DMS 273 (cell line): ENCODE data around the gene MTCH1.
A peak's percentile ranks its signal among the peaks of the same experiment; 100 is the strongest.
"Not testable (repeated sequence)": the region's sequence is repeated elsewhere in the genome, so short reads cannot be mapped to it uniquely, and the experiment has no call there.

Source experiments
- DNase-seq: peaks from one replicate; lab custom pipeline; 2025; ENCODE audit not compliant: unreplicated experiment; lab: John Stamatoyannopoulos, UW

The MTCH1 gene

DNA sequence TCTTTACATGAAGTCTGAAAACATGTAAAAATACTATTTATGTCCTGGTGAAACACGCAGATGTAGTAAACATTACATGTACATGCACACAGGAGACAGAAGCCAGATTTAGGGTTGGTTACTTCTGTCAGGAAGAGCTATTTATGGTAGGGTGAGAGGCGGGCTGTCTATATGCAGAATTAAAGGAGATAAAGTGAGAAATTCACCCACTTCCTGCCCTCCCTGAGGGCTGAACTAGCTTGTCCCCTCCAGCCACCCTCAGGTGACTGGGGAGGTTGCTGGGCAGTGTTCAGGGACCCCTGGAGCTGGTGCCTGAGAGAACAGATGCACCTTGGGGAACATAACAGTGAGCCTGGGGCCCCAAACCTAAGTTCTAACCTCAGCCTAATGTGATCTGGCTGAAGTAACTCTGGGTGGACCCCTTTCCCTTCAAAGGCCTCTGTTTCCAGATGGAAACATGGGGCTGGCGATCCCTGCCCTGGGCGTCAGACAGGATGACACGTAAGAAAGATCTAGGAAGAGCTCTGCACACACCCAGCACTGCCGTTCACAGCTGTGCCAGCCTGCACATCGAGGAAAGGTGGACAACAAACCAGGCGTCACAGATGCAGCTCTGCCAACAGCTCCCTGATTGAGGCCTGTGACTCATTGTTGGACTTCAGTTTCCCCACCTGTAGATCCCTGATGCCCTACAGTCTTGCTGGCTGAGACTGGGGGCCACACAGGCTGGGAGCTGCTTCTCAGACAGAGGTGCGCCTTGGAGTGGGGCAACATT, 30.1 kb downstream of the MTCH1 start:
- DNase-seq, result peak; percentile 27

DNA sequence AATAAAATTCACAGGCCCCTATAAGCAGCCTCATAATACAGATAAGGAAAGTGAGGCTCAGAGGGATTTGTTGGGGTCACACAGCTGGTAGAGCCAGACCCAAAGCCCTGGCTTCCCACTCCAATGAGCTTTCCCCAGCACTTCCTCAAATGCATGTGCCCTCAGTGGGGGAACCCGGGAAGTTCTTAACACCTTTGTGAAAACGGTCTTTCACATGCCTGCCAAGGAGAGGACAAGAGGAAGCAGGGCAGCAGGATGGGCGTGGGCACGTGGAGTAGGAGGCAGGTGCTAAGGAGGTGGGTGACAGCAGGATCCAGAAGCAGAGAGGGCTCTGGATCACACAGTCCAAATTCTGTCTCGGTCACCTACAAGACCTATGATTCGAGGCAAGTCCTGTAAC, 30.9 kb downstream of the MTCH1 start:
- DNase-seq, result no peak

DNA sequence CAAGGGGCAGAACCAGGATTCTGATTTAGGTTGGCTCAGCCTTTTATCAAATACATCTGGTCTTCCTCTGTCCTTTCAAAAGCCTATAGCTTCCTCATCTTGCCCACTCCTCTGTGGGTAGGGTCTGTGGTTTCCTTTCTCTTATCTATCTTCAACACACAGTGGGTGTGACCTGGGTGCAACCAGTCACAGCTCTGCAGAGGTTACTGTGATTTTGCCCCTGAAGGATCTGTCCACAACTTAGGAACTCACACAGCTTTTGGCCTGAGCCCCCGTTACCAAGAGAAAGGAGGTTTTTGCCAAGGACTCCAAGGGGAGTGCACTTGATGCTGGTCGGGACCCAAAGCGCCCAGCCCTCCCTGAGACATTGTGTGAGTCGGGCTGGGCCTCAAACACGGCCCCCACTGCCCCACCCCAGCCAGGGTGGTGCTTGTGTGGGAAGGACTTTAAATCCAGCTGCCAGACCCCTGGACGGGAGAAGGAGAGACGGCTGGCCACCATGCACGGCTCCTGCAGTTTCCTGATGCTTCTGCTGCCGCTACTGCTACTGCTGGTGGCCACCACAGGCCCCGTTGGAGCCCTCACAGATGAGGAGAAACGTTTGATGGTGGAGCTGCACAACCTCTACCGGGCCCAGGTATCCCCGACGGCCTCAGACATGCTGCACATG, 31.6 kb downstream of the MTCH1 start, which contains the start of gene PI16:
Gene PI16, plus strand, starts transcription at position 477 of the 670 bp plus-strand sequence. Its CDS starts 23 bp downstream, at position 500.
- no peak for DNase-seq

DNA sequence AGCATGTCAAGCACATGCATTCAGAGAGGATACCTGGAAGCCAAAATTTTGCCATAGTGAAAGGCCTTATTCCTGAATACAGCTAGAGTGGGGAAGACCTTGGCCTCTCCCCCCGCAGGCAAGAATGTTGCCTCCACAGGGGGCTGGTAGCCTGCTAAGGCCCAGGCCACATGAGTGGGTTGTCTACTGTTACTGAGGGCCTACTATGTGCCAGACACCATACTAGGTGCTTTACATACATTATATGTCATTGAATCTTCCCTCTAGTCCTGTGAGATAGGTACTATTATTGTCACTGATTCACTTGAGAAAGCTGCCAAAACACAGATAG, 32.1 kb downstream of the MTCH1 start:
- no peak for DNase-seq

DNA sequence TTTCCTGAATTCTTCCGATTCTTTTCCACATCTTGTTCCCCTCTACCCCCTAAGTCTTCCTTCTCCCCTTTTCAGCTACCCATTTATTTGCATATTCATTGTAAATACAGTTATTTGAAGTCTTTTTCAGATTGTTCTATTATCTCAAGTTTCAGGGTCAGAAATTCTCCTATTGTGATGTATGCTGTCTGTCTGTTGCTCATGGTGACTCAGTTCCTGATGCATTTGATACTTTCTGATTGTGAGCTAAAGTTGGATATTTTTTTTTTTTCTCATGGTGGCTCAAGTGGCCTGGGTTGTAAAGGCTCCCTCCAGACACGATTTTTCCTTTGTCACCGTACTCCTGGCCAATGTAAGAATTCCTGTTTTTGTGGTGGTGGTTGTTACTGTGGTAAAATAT, 36.4 kb downstream of the MTCH1 start:
- DNase-seq, result no peak

DNA sequence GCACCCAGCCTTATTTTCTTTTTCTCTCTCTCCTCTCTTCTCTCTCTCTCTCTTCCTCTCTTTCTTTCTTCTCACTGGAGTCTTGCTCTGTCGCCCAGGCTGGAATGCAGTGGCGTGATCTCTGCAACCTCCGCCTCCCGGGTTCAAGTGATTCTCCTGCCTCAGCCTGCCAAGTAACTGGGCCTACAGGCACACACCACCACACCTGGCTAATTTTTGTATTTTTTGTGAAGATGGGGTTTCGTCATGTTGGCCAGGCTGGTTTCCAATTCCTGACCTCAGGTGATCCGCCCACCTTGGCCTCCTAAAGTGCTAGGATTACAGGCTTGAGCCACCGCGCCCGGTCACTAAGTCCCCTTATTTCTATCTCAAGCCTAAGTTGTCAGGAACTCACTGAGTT, 36.9 kb downstream of the MTCH1 start:
- DNase-seq, result not testable (repeated sequence)

DNA sequence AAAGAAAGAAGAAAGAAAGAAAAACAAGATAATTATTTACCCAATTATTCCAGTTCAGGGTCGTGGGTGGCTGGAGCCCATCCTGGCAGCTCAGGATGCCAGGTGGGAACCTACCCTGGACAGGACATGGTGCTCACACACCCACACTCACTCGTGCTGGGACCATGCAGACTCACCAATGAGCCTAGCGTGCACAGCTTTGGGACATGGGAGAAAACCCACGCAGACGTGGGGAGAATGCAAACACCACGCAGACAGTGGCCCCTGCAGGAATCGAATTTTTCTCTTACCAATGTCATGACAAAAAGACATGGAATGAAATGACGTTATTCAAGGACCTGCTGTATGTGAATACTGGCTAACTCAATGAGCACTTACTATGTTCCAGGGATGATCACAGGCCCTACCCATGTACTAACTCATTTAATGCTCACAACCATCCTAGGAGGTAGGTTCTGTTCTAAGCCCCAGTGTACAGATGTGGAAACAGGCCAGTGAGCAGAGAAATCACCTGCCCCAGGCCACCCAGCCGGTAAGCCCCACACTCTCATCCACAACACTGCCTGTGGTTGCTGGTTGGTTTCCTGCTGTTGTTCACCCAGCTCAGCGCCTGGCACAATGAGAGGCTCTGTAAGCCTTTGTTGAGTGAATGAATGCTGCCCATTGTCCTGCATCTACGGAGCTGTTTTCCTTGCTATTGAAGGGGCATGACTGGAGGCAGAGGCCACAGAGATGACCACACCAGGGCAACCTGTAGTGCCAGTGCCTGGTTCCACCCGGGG, 38.2 kb downstream of the MTCH1 start:
- no peak for DNase-seq

DNA sequence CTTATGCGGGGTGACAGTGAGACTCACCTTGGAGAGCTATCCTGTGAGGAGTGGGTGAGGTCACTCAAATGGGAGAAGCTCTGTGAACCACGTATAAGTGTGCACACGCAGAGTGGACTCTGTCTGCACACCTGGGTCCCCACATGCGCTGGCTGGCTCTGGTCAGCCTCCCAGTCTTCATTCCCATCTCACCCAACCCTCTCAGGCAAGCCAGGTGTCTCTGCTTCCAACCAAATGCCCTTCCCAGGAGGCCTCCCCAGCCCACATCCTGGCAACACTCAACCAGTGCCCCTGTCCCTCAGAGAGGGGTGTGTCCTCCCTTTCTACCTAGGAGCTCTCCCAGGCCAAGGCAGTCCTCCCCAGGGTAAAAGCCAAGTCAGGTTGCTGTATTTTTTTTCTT, 39.5 kb downstream of the MTCH1 start:
- no peak for DNase-seq

DNA sequence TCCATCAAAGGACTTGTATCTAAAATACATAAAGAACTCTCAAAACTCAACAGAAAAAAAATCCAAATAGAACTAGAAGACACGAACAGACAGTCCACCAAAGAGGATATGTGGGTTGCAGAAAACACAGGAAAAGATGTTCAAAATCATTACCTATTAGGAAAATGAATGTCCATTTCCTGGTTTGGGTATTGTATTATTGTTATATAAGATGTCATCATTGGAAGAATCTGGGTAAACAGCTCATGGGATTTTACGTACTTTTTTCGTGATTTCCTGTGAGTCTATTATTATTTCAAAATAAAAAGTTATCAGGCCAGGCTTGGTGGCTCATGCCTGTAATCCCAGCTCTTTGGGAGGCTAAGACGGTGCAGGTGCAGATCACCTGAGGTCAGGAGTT, 40.7 kb downstream of the MTCH1 start:
- DNase-seq, result no peak

DNA sequence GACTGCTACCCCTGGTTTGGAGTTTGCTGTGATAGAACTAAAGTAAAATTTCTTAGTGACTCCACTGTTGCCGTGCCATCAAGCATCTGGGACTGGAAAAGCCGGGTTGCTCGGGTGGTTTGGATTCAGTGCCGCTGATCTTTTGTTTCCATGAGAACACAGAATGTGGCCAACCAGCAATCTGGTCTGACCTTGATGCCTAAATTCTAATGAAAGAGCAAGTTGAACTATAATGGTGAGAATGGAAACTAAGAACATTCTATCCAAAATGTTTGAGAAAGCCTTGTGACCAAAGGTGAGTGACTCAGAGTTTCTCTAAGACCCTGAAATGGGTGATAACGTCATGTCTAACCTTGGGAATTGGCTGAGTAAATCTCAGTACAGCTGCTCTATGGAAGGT, 41.3 kb downstream of the MTCH1 start:
- no peak for DNase-seq

DNA sequence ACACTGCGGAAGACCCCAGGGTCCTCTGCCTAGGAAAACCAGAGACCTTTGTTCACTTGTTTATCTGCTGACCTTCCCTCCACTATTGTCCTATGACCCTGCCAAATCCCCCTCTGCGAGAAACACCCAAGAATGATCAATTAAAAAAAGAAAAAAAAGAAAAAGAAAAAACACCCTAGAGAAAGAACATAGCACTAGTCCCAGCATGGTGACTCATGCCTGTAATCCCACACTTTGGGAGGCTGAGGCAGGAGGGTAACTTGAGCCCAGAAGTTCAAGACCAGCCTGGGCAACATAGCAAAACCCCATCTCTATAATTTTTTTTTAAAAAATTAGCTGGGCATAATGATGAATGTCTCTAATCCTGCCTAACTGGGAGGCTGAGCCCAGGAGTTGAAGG, 43.7 kb downstream of the MTCH1 start:
- DNase-seq, result not testable (repeated sequence)

DNA sequence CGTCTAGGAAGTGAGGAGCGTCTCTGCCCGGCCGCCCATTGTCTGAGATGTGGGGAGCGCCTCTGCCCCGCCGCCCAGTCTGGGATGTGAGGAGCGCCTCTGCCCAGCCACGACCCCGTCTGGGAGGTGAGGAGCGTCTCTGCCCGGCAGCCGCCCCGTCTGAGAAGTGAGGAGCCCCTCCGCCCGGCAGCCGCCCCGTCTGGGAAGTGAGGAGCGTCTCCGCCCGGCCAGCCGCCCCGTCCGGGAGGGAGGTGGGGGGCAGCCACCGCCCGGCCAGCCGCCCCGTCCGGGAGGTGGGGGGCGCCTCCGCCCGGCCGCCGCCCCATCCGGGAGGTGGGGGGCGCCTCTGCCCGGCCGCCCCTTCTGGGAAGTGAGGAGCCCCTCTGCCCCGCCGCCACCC, 44.4 kb downstream of the MTCH1 start:
- not testable (repeated sequence) for DNase-seq

DNA sequence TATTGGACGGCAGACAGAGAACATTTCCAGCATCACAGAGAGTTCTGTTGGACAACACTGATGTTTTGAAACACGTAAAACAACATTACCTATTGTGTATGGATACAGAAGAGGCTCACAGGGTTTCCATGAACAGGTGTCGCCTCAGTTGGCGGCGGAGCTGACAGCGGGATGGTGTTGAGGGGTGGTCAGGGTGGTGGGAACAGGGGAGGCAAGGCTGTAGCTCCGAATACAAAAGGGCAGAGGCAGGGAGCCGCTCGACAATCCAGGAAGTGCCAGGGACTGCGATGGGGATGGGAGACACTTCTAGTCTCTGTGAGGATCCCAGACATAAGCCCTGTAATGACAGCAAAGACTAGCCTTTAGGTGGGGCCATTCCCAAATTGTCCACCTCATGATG, 46.0 kb downstream of the MTCH1 start:
- no peak for DNase-seq

DNA sequence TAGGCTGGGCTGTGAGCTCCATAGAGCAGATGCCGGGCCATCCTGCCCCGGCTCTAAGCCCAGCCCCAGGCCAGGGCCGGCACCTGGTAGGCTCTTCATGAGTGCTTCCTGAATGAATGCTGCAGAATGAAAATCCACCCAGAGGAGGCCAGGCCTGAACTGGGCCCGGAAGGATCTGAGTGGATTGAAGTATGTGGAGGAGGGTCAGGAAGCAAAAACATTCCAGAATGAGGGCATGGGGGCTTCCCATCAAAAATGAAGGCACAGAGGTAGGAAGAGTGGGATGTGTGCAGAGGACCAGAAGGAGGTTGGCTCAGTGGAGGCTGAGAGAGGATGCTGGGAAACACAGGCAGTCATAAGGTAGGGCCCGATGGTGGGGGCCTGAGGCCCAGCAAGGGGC, 47.0 kb downstream of the MTCH1 start:
- DNase-seq, result not testable (repeated sequence)

DNA sequence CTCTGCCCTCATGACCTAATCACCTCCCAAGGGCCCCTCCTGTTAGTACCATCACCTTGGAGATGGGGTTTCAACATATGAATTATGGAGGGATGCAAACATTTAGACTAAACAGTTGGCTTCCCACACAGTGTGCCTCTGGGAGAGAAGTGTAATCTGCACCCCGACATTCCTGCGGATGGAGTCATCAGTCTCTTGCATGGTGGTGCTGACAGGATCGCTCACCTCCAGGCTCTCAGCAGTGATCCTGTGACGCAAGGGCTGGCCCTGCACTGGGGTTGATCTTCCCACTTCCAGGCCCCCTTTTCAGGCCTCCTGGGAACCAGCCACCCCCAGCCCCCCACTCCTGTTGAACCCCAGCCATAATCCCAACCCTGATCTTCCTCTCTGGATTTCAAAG, 47.5 kb downstream of the MTCH1 start:
- no peak for DNase-seq

DNA sequence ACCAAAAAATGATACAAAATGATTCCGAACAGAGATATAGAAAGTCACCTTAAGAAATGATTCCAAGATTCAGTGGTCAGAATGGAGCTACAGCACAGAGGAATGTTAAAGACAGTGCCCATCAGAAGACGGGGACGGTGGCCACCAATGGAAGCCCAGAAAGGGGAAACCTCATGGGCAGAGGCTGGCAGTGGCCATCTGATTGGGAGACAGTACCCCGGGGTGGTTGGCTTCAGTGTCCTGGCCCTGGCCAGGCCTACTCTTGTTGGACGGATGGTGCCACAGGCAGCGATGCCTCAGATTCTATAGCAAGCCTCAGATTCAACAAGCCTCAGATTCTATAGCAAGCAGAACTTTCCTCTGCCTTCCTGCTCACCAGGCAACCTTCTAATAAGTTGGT, 48.1 kb downstream of the MTCH1 start:
- no peak for DNase-seq

DNA sequence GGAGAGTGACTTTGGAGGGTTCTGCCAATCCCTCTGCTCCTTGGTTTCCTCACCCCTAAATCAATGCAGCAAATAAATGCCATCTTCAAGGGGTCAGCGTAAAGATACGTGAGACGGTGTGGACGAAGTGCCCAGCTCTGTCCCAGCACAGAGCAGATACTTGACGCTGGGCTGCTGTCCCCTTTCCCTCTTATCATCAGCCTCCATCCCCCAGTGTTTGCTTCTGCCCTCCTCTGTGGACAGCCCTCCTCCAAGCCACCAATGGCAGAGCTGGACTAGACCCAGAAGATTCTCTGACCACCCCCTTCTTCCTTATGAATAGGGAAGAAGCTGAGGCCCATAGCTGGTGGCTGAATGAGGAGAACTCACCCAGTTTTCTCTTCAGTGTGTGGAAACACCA, 49.2 kb downstream of the MTCH1 start:
- no peak for DNase-seq

DNA sequence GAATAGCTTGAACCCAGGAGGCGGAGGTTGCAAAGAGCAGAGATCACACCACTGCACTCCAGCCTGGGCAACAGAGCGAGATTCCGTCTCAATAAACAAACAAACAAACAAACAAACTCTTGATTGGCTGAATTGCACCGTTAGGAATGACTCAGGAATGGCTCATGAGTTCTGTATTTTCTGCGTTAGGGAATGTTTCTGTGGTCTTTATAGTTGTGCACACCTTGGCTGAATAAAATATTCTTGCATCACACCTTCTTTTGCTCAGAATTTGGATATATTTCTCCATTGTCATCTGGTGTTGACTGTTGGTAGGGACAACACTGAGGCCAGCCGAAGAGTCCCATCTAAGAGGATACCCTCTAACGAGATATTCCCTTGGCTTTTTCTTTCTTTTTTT, 51.1 kb downstream of the MTCH1 start:
- DNase-seq, result no peak

DNA sequence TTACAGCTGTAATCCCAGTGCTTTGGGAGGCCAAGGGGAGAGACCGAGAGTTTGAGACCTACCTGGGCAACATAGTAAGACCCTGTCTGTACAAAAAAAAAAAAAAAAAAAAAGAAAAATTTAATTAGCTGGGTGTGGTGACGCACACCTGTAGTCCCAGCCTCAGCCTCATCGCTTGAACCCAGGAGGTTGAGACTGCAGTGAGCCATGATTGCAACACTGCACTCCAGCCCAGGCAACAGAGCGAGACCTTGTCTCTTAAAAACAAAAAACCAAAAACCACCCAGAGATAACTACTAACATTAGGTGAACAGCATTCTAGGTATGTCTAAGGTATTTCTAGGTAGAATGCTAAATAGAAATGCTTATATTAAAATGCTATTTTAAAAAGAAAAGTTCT, 52.5 kb downstream of the MTCH1 start:
- no peak for DNase-seq

DNA sequence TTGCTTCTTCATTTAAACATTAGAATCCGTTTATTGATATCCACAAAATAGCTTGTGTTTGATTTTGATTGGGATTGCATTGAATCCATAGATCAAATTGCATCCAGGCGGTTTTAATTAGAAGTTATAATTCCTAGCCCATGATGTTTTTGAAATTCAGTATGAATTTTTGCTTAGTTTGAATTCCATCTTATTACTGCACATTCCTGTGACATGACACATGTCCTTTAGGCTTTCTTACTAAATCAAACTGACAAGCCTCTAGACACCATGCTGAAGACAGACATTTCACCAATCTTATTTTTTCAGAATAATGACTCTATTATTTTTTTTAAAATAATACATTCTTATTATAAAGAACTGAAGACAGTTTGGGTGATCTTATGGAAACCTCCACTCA, 52.9 kb downstream of the MTCH1 start:
- no peak for DNase-seq

DNA sequence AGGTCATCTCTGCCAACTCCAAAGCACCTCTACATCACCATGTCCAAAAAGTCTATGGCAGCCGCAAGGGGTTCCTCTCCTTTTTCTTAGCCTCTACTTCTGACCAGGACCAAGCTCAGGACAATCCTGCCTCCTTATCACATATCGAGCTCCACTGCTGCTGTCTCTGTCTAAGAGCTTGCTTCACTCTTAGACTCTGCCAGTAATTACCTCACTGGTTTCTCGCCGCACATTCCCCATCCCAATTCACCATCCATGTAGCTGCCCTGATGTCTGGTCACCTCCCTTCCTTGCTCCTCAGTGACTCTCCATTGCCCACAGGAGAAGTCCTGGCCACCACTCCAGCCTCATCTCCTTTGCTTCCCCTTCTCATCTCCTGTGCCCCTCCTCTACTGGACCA, 55.5 kb downstream of the MTCH1 start:
- no peak for DNase-seq

DNA sequence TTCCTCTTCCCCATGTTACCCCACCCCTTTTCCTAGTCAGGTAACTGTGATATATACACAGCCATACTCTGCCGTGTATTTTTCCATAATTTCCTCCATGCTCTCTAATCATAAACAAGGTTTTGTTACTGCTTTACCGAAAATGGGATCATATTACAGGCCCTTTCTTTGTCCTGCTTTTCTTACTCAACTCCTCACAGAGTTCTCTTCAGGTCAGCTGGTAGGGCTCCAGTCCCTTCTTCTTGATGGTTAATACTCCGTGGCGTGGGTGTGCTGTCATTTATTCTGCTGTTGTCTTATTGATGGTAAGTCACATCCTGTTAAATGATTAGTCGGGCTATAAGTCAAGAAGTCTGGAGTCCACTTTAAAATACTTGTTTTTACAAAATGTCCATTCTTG, 56.4 kb downstream of the MTCH1 start:
- DNase-seq, result peak; percentile 35
